Measurements from ENCODE around the gene SLC1A7.

- TF ChIP-seq GATA3 (IDR thresholded peaks at IDR 0.05; ENCODE audit: low read depth, low read length) = no peak
- no peak for TF ChIP-seq GATA2 (IDR thresholded peaks at IDR 0.05; ENCODE audit: low read depth, low read length)
These were observed 64.9 kb downstream of the SLC1A7 start for GRCh38 chr1:53077599-53077965.

Data from SH-SY5Y (cell line).